Mammary epithelial cell (primary cell): ENCODE results near the gene CCR5AS.

Experiments
- CTCF ChIP-seq, 2 donors: IDR thresholded peaks in 1 of 2; conservative IDR thresholded peaks in 1 of 2; 2 replicates each; pipeline ENCODE4 v1.5.1; 2011 to 2012; ENCODE audit warnings: inconsistent platforms in 2 of 2, low read length in 2 of 2, mild to moderate bottlenecking in 2 of 2, control low read depth in 1 of 2, low read depth in 1 of 2; ENCODE audit not compliant: insufficient read depth in 1 of 2; ENCODE audit errors: extremely low read depth in 1 of 2
- EZH2 ChIP-seq: IDR thresholded peaks from 2 replicates; pipeline ENCODE4 v1.6.1; 2012; ENCODE audit warnings: low read length, inconsistent platforms, borderline replicate concordance

DNA sequence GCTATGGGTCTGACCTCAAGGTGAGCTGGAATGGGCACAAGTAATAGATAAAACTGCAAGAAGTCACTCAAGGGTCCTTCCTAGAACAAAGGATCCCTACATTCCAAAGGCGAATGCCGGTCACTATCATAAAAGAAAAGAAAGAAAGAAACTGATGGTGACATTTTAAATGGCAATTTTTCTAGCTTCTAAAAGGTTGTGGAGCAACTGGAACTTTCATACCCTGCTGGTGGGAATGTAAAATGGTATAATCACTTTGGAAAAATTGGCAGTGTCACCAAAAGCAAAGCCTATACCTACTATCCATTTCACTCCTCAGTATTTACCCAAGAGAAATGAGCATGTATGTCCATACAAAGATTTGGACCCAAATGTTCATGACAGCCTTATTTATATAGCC is 4.4 kb upstream of the CCR5AS start:
- TF ChIP-seq CTCF (conservative IDR thresholded peaks at IDR 0.05 in 1 of 2, IDR thresholded peaks at IDR 0.05 in 1 of 2; ENCODE audit: extremely low read depth in 1 of 2, insufficient read depth in 1 of 2, low read depth in 1 of 2, low read length in 2 of 2) (peak in 1 of 2 donors; percentile 8), EZH2 (no peak)
